GM12878 (cell line): Measurements from ENCODE around the gene WBP1L. TPM values are rescaled to one million over a fixed set of nuclear protein-coding genes. Genes with fewer than 3 reads are reported as not detected.

Source experiments
- ATAC-seq: fragments of 200-7000 bp; cut with Tn5 transposase; 3 replicates; pipeline ENCODE4 v1.9.1; 2020; ENCODE audit warnings: mild to moderate bottlenecking, moderate library complexity
- BruUV-seq: library from RNA; stranded (reverse); fragments of 400-500 nt; replicated peaks from 2 replicates; lab custom pipeline; 2021; lab: Mats Ljungman, UMichigan
- CTCF ChIA-PET: fragments of 300-600 bp; sonication (Branson Sonifier 250); formaldehyde crosslinking; extraction: SDS; loops from one replicate; lab custom pipeline; 2021; ENCODE audit warnings: inconsistent platforms; lab: Yijun Ruan, JAX
- POLR2A ChIA-PET: fragments of 350-600 bp; formaldehyde crosslinking; extraction: SDS; loops from one replicate; lab custom pipeline; 2021; ENCODE audit warnings: inconsistent platforms; lab: Charles Lee
- RAD21 ChIA-PET: fragments of 300-600 bp; sonication (Branson Sonifier 250); formaldehyde crosslinking; loops from one replicate; lab custom pipeline; 2023; ENCODE audit warnings: antibody characterized with exemption; ENCODE audit not compliant: unreplicated experiment; lab: Charles Lee
- SMC1A ChIA-PET: fragments of 300-600 bp; sonication (Branson Sonifier 250); formaldehyde crosslinking; loops from one replicate; lab custom pipeline; 2023; ENCODE audit not compliant: unreplicated experiment, uncharacterized antibody; lab: Charles Lee
- DNase-seq: peaks from one replicate; pipeline ENCODE4 v3.0.0-alpha.2; 2011; ENCODE audit warnings: low read depth, low spot score
- FAIRE-seq: peaks from 3 replicates; lab custom pipeline; 2011; peaks lifted over from hg19 to GRCh38; lab: Jason Lieb, UNC
- H2AFZ ChIP-seq: 2 replicates; pipeline ENCODE4 v1.6.0; 2011; ENCODE audit warnings: low read depth, low read length, control low read depth; ENCODE audit not compliant: control insufficient read depth
- H3K27ac ChIP-seq: 2 replicates; pipeline ENCODE4 v1.5.1; 2011; ENCODE audit warnings: control low read depth; ENCODE audit not compliant: control insufficient read depth, insufficient read depth
- H3K27me3 ChIP-seq, 2 experiments: replicated peaks in 1 of 2; 2 replicates each; pipeline versions ENCODE4 v1.6.0 to v1.6.1; 2011; ENCODE audit warnings: low read length in 1 of 2; ENCODE audit not compliant: control insufficient read depth in 2 of 2, insufficient read depth in 2 of 2
- H3K36me3 ChIP-seq, 2 experiments: 2 replicates each; pipeline ENCODE4 v1.5.1; 2011; ENCODE audit warnings: low read length in 1 of 2; ENCODE audit not compliant: control insufficient read depth in 2 of 2, insufficient read depth in 2 of 2
- H3K4me1 ChIP-seq: 2 replicates; pipeline ENCODE4 v1.6.1; 2011; ENCODE audit warnings: mild to moderate bottlenecking, low read length, moderate library complexity, mixed read lengths; ENCODE audit not compliant: control insufficient read depth, insufficient read depth
- H3K4me2 ChIP-seq: 2 replicates; pipeline ENCODE4 v1.6.0; 2011; ENCODE audit warnings: control low read depth; ENCODE audit not compliant: control insufficient read depth, insufficient read depth
- H3K4me3 ChIP-seq: fragments of 200-600 bp; sonication (generic); 2 replicates; pipeline ENCODE4 v1.5.1; 2016
- H3K79me2 ChIP-seq: 2 replicates; pipeline ENCODE4 v1.6.0; 2011; ENCODE audit warnings: low read length; ENCODE audit not compliant: control insufficient read depth, insufficient read depth
- H3K9ac ChIP-seq: 2 replicates; pipeline ENCODE4 v1.8.0; 2011; ENCODE audit warnings: low read length, control low read depth, mixed read lengths; ENCODE audit not compliant: control insufficient read depth, insufficient read depth
- H3K9me3 ChIP-seq: replicated peaks from 3 replicates; pipeline ENCODE4 v1.5.1; 2011; ENCODE audit warnings: mild to moderate bottlenecking, low read length; ENCODE audit not compliant: control insufficient read depth, insufficient read depth
- H4K20me1 ChIP-seq: 2 replicates; pipeline ENCODE4 v1.6.0; 2011; ENCODE audit not compliant: control insufficient read depth, insufficient read depth
- CBFB ChIP-seq: IDR thresholded peaks from 2 replicates; pipeline ENCODE4 v1.6.1; 2016; ENCODE audit warnings: antibody characterized with exemption, low read depth
- CHD1 ChIP-seq: IDR thresholded peaks from 2 replicates; pipeline ENCODE4 v1.6.1; 2012; ENCODE audit warnings: low read depth, low read length, improper control_type of control experiment
- CHD4 ChIP-seq: fragments of 200-600 bp; sonication (generic); IDR thresholded peaks from 2 replicates; pipeline ENCODE4 v1.6.1; 2016; ENCODE audit warnings: mild to moderate bottlenecking
- DPF2 ChIP-seq: fragments of 450-650 bp; IDR thresholded peaks from 2 replicates; pipeline ENCODE4 v1.6.1; 2017; ENCODE audit warnings: mild to moderate bottlenecking
- ETV6 ChIP-seq, 2 experiments: fragments of 450-650 bp in 1 of 2; IDR thresholded peaks in 1 of 2; conservative IDR thresholded peaks in 1 of 2; 2 replicates each; pipeline ENCODE4 v1.6.1; 2014; ENCODE audit warnings: antibody characterized with exemption in 1 of 2, borderline replicate concordance in 1 of 2, low read depth in 1 of 2, mild to moderate bottlenecking in 1 of 2, moderate library complexity in 1 of 2
- FOS ChIP-seq: IDR thresholded peaks from 3 replicates; pipeline ENCODE4 v1.6.1; 2011; ENCODE audit warnings: borderline replicate concordance; ENCODE audit not compliant: insufficient read length; ENCODE audit errors: extremely low read depth
- KAT2A ChIP-seq: conservative IDR thresholded peaks from 2 replicates; pipeline ENCODE4 v1.6.1; 2011; ENCODE audit warnings: low read depth, low read length; ENCODE audit not compliant: control insufficient read depth
- KLF5 ChIP-seq: fragments of 450-650 bp; IDR thresholded peaks from 2 replicates; pipeline ENCODE4 v1.6.1; 2014; ENCODE audit warnings: mild to moderate bottlenecking; ENCODE audit not compliant: partially characterized antibody
- LARP7 ChIP-seq: fragments of 450-650 bp; IDR thresholded peaks from 2 replicates; pipeline ENCODE4 v1.6.1; 2017; ENCODE audit warnings: mild to moderate bottlenecking
- MYC ChIP-seq: IDR thresholded peaks from 2 replicates; pipeline ENCODE4 v1.6.1; 2011; ENCODE audit warnings: mild to moderate bottlenecking, low read length, moderate library complexity, inconsistent platforms; ENCODE audit not compliant: insufficient read depth, insufficient replicate concordance, insufficient read length, severe bottlenecking
- NBN ChIP-seq: fragments of 450-650 bp; IDR thresholded peaks from 2 replicates; pipeline ENCODE4 v1.6.1; 2016
- PML ChIP-seq: IDR thresholded peaks from 2 replicates; pipeline ENCODE4 v1.6.1; 2012; ENCODE audit warnings: low read length, inconsistent platforms
- POLR2AphosphoS5 ChIP-seq: IDR thresholded peaks from 2 replicates; pipeline ENCODE4 v1.6.1; 2011; ENCODE audit warnings: mild to moderate bottlenecking, low read length, inconsistent platforms
- POU2F2 ChIP-seq: IDR thresholded peaks from 3 replicates; pipeline ENCODE4 v1.6.1; 2011; ENCODE audit warnings: low read depth, mild to moderate bottlenecking, low read length, borderline replicate concordance
- RELA ChIP-seq: fragments of 450-650 bp; IDR thresholded peaks from 2 replicates; pipeline ENCODE4 v1.8.0; 2014; ENCODE audit warnings: borderline replicate concordance; ENCODE audit not compliant: partially characterized antibody
- SPI1 ChIP-seq: IDR thresholded peaks from 2 replicates; pipeline ENCODE4 v1.6.1; 2011; ENCODE audit warnings: low read depth, mild to moderate bottlenecking, low read length, moderate library complexity, borderline replicate concordance; ENCODE audit not compliant: insufficient read depth
- SREBF2 ChIP-seq: IDR thresholded peaks from 2 replicates; pipeline ENCODE4 v1.6.1; 2012; ENCODE audit warnings: mild to moderate bottlenecking, low read length
- SRF ChIP-seq, 2 experiments: IDR thresholded peaks; 2 replicates each; pipeline ENCODE4 v1.6.1; 2011; ENCODE audit warnings: low read depth in 2 of 2, low read length in 2 of 2, mild to moderate bottlenecking in 1 of 2, moderate library complexity in 1 of 2
- STAT3 ChIP-seq: IDR thresholded peaks from 2 replicates; pipeline ENCODE4 v1.6.1; 2011; ENCODE audit warnings: low read depth, low read length, improper control_type of control experiment
- TARDBP ChIP-seq: IDR thresholded peaks from 2 replicates; pipeline ENCODE4 v1.6.1; 2016; ENCODE audit warnings: borderline replicate concordance
- TBL1XR1 ChIP-seq: IDR thresholded peaks from 2 replicates; pipeline ENCODE4 v1.6.1; 2012; ENCODE audit warnings: low read depth, low read length, improper control_type of control experiment
- ZBED1 ChIP-seq: IDR thresholded peaks from 2 replicates; pipeline ENCODE4 v1.6.1; 2016; ENCODE audit warnings: borderline replicate concordance
- WGBS: methylation state at CpG from one replicate; pipeline ENCODE4 v1.1.6; 2016; ENCODE audit warnings: low lambda C conversion rate; ENCODE audit not compliant: insufficient replicate concordance, insufficient coverage; ENCODE audit errors: missing lambda C conversion rate; 5-methylcytosine and 5-hydroxymethylcytosine counted together
- in situ Hi-C: fragments of 300-500 bp; cut with MboI; formaldehyde crosslinking; loops from 9 replicates; pipeline ENCODE4 v1.14.3; 2018; ENCODE audit warnings: mixed read lengths
- intact Hi-C: fragments of 100-400 bp; cut with micrococcal nuclease; formaldehyde crosslinking; loops from one replicate; pipeline ENCODE4 v1.14.2; 2022; ENCODE audit not compliant: unreplicated experiment
- polyA plus RNA-seq, 11 experiments: library from polyadenylated mRNA; depleted of rRNA in 4 of 11; unstranded in 6 of 11; stranded (reverse) in 5 of 11; fragments of >200 nt; fragmentation: Nextera tagmentation in 4 of 11; fragmentation: Illumina TruSeq in 1 of 11; extraction: Ambion mirVana in 4 of 11; extraction: Trizol in 1 of 11; gene quantifications; 1 replicate in 1 of 11; 2 replicates in 10 of 11; pipeline versions ENCODE4 v1.2.1 to v1.2.3, GENCODE V29; 2011 to 2016; ENCODE audit warnings: inconsistent platforms in 2 of 11, missing spikeins in 2 of 11, low read depth in 1 of 11
- total RNA-seq, 4 experiments: library from RNA; depleted of rRNA in 3 of 4; stranded (reverse); fragments of >200 nt in 3 of 4; fragmentation: Illumina TruSeq in 1 of 4; extraction: Trizol in 1 of 4; gene quantifications; 2 replicates each; pipeline versions ENCODE4 v1.2.1 to v1.2.3, GENCODE V29; 2013 to 2021
- TF ChIP-seq, protein P1 (sequence below): IDR thresholded peaks from 2 replicates; pipeline ENCODE4 v1.6.1; 2011; ENCODE audit warnings: low read depth, mild to moderate bottlenecking, low read length, moderate library complexity, borderline replicate concordance; ENCODE audit errors: extremely low read depth
- TF ChIP-seq, protein P2 (sequence below): fragments of 450-650 bp; IDR thresholded peaks from 2 replicates; pipeline ENCODE4 v1.6.1; 2017; ENCODE audit warnings: mild to moderate bottlenecking

Gene WBP1L
- total and polyA plus RNA-seq, 10 of the 15 experiments (the other 5 are each of a cell fraction or from before 2014, with no cell fraction given), result 3.7 to 18.8 (median 12.3) TPM

- FAIRE-seq (no peak), DNase-seq (no peak), ATAC-seq (no peak)
- Histone ChIP-seq H3K27me3 (no peaks in the 10 kb centered on the region), H3K9me3 (no peaks in the 10 kb centered on the region), H3K4me2 (no peak overlapping the region), H3K79me2 (no peaks in the 10 kb centered on the region), H3K4me1 (peaks cover 3% of the 10 kb centered on the region), H3K27ac (0 out of 2 replicates have a peak overlapping the region, but pooled peaks have one; percentile 33), H3K4me3 (0 out of 2 replicates have a peak overlapping the region, but pooled peaks have one; percentile 6), H3K36me3 (peaks cover 18 to 22% of the 10 kb centered on the region in 2 experiments), H4K20me1 (no peaks in the 10 kb centered on the region), H3K9ac (no peak overlapping the region), H2AFZ (no peak overlapping the region; the same call in 1 of the 2 replicates)
- in situ Hi-C loops, result no loop called here
- ChIA-PET CTCF (no interaction called here), POLR2A (interaction anchor here (0.5 kb wide), 1 partner anchor 14 kb away, joined by 4 read pairs; no protein-coding TSS in a partner anchor), RAD21 (interaction anchor here (1.2 kb wide), 1 partner anchor 59 kb away, joined by 3 read pairs; no protein-coding TSS in a partner anchor), SMC1A (interaction anchor here (0.6 kb wide), 1 partner anchor 12 kb away, joined by 3 read pairs; no protein-coding TSS in a partner anchor)
- 42% methylated on average over 9 of the region's 9 CpGs for WGBS
- intact Hi-C loops, result no loop called here
- no TSS peak for BruUV-seq
- no peak for TF ChIP-seq DPF2
- TF ChIP-seq TARDBP, result no peak
- no peak for TF ChIP-seq FOS
- TF ChIP-seq, protein P1, sequence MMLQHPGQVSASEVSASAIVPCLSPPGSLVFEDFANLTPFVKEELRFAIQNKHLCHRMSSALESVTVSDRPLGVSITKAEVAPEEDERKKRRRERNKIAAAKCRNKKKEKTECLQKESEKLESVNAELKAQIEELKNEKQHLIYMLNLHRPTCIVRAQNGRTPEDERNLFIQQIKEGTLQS, result no peak
- TF ChIP-seq RELA, result no peak
- 0 out of 4 replicates have a peak, but pooled peaks of 1 of the 2 experiments have one; percentile 23 for TF ChIP-seq ETV6 (conservative IDR thresholded peaks at IDR 0.05 in 1 of 2, IDR thresholded peaks at IDR 0.05 in 1 of 2; ENCODE audit: borderline replicate concordance in 1 of 2, low read depth in 1 of 2)
- no peak for TF ChIP-seq CHD4
- TF ChIP-seq POU2F2, result no peak
- TF ChIP-seq SRF (IDR thresholded peaks at IDR 0.05; ENCODE audit: low read depth in 2 of 2, low read length in 2 of 2), result 0 out of 4 replicates have a peak, but pooled peaks of 1 of the 2 experiments have one; percentile 22
- no peak for TF ChIP-seq ZBED1
- TF ChIP-seq CBFB, result no peak
- TF ChIP-seq KAT2A, result no peak
- TF ChIP-seq SPI1, result peak; percentile 69
- TF ChIP-seq, protein P2, sequence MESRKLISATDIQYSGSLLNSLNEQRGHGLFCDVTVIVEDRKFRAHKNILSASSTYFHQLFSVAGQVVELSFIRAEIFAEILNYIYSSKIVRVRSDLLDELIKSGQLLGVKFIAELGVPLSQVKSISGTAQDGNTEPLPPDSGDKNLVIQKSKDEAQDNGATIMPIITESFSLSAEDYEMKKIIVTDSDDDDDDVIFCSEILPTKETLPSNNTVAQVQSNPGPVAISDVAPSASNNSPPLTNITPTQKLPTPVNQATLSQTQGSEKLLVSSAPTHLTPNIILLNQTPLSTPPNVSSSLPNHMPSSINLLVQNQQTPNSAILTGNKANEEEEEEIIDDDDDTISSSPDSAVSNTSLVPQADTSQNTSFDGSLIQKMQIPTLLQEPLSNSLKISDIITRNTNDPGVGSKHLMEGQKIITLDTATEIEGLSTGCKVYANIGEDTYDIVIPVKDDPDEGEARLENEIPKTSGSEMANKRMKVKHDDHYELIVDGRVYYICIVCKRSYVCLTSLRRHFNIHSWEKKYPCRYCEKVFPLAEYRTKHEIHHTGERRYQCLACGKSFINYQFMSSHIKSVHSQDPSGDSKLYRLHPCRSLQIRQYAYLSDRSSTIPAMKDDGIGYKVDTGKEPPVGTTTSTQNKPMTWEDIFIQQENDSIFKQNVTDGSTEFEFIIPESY, result no peak
- no peak for TF ChIP-seq NBN
- TF ChIP-seq KLF5, result no peak
- TF ChIP-seq STAT3, result no peak
- no peak for TF ChIP-seq PML
- TF ChIP-seq LARP7, result no peak
- no peak for TF ChIP-seq POLR2AphosphoS5
- TF ChIP-seq CHD1, result no peak
- no peak for TF ChIP-seq SREBF2
- no peak for TF ChIP-seq MYC
- TF ChIP-seq TBL1XR1, result no peak
These were observed 68.6 kb downstream of the WBP1L start for GRCh38 chr10:102812231-102812876.
